GM18520 (cell line): Measurements from ENCODE around the gene PGBD1.

Source experiments
- ATAC-seq: cut with Tn5 transposase; IDR thresholded peaks from one replicate; pipeline ENCODE4 v1.9.1; 2021; ENCODE audit not compliant: unreplicated experiment

PGBD1 gene

DNA sequence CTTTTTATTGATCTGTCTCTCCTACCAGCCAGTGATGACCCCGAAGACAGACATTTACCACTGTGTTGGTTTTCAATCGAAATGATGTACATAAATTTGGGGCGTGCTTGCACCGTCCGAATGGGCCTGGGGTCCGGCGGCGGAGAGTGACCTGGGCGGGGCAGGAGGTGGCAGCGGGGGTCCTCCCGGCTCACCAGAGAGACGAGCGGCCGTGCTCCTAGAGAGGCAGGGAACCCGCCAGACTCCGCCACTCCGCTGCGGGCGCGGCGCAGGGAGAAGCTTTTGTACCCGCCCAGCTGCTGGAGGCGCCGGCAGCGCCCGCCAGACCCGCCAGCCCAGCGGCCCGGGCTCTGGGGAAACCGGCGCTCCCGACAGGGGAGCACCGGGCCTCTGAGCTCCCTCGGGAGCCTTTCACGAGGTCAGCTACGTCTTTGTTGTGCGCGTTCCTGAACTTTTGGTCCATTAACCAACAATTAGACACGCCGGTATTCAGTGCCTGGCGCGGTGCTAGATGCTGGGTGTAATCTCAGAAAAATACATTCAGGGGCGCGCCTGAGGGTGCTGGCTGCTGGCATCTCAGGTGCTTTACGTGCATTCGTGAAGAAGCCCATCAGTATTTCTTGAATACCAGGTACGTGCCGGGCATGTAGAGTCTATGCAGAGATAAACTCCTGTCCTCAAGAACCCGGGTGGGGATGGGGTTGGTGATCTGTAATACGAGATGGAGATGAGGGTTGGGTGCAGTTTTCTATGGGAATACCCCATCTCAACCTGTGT, at the start of gene PGBD1:
TSS of gene PGBD1 (plus strand) at position 285 of the 777 bp plus-strand sequence. CDS start 2,242 bp downstream, outside the sequence.
- no peak for ATAC-seq

DNA sequence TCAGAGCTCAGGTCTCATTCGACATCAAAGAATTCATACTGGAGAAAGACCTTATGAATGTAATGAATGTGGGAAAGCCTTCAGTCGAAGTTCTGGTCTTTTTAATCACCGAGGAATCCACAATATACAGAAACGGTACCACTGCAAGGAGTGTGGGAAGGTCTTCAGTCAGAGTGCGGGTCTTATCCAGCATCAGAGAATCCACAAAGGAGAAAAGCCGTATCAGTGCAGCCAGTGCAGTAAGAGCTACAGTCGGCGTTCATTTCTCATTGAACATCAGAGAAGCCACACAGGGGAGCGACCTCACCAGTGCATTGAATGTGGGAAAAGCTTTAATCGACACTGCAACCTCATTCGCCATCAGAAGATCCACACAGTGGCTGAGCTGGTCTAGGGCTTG, 48.6 kb upstream of the PGBD1 start:
- no peak for ATAC-seq

DNA sequence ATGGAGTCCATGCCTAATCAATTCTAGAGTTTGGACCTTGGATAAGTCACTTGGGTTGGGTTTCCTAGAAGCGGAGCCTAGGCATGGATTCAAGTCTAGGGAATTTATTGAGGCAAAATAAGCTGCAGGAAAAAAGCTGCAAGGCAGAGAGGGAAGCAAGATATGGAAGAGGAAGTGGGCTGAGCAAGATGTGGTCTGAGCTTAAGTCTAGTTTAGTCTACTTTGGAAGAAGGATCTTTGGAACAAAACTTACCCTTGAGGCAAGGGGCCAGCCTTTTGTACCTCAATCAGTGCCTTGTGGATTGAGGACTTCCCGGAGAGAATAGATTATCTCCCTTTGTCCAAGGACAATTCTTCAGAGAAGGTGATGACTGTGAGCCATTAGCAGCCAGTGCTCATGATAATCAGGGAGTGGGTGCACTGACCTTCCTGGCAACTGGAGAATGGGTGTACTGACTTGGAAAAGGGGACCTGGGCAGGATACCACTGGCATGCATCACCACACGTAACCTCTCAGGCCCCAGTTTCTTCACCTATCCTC, 45.4 kb upstream of the PGBD1 start:
- no peak for ATAC-seq

DNA sequence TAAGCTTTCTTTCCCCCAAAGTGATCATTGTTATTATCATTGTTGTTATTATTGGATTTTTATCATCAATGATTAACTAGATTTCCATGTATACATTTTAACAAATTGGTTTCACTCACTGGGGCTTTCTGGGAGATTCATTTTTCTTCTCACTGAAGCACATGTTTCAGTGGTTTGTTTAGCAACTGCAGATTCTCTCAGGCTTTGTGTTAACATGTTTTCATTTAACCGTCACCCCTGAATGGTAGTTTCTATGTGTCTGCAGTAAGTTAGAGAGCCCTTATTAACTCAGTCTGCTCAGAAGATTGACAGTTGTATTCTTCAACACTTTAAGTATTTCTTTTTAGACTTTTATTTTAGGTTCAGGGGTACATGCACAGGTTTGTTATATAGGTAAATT, 41.7 kb upstream of the PGBD1 start:
- no peak for ATAC-seq

DNA sequence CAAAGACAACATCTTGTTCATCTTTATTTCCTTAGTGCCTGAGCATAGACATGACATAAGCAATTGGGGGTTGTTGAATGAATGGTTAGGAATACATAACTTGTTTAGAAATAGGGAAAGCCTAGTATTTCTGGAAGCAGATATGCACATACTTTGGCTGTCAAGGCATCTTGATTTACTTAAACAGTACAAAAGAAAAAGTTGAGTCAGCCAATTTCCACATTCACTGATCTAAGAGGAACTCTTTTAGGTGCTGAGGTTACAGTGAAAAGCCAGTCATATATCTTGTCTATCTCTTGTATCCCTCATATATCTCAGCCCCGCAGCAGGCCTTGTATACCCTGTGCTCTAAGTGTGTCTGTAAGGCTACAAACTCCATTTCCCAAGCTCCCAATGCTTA, 40.9 kb upstream of the PGBD1 start:
- ATAC-seq = no peak

- no peak for ATAC-seq
These were observed 37.4 kb upstream of the PGBD1 start for GRCh38 chr6:28243946-28244345.

DNA sequence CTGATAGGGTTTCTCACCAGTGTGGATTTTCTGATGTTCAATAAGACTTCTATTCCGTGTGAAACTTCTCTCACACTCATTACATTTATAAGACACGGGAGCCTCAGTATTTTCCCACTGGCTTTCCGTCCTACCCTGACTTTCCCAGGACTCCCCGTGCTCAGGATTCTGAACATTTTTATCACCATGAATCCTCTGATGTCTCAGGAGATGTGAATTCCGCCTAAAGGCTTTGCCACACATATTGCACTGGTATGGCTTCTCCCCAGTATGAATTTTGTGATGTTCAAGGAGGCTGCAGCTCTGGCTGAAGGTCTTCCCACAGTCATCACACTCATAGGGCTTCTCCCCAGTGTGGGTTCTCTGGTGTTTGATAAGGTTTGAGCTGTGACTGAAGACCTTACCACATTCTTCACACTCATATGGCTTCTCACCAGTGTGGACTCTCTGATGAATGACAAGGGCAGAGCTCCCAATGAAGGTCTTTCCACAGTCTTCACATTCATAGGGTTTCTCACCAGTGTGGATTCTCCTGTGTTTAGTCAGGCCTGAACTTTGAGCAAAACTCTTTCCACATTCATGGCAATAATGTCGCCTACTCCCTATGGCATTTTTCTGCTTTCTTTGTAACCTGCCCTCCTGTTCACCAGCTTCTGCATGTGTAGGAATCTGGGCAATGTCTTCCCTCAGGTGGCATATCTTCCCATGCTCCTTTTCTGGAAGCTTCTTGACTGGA, 36.0 kb upstream of the PGBD1 start:
- ATAC-seq = no peak

DNA sequence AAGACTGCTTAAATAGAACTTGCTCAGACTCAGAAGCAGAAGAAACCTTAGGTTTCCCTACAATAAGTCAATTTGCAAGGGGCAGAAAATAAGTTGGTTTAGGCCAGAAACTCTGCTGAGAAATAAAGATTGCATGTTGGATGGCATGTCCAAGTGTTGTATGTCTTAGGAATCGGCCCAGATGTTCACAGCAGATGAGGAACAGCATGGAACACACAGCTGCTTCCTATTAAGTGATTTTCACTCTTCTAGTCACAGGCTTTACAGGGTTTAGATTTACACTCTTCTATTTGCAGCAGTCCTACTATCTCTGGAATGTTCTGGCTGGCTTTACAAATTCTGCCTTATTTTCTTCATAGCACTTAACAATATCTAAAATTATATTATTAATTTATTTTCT, 32.5 kb upstream of the PGBD1 start:
- no peak for ATAC-seq

DNA sequence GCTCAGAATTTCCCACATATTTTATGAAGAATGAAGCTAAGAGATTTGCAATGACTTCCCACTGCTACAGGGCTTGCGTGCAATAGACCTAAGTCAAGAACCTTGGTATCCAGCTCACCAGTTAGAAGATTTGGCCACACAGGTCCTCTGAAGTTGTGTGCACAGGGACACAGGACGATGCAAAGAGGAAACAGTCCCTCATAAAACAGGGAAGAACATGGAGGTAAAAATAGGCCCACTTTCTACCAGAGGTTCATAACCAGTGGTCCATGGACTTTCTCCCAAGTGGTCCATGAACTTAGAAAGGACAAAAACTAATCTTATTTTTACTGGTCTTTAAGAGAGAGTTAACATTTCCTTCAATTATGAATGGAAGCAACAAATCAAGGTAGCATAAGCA, 30.6 kb upstream of the PGBD1 start:
- no peak for ATAC-seq

GRCh38 chr6:28251661-28252008, 29.7 kb upstream of the PGBD1 start:
- ATAC-seq = no peak

DNA sequence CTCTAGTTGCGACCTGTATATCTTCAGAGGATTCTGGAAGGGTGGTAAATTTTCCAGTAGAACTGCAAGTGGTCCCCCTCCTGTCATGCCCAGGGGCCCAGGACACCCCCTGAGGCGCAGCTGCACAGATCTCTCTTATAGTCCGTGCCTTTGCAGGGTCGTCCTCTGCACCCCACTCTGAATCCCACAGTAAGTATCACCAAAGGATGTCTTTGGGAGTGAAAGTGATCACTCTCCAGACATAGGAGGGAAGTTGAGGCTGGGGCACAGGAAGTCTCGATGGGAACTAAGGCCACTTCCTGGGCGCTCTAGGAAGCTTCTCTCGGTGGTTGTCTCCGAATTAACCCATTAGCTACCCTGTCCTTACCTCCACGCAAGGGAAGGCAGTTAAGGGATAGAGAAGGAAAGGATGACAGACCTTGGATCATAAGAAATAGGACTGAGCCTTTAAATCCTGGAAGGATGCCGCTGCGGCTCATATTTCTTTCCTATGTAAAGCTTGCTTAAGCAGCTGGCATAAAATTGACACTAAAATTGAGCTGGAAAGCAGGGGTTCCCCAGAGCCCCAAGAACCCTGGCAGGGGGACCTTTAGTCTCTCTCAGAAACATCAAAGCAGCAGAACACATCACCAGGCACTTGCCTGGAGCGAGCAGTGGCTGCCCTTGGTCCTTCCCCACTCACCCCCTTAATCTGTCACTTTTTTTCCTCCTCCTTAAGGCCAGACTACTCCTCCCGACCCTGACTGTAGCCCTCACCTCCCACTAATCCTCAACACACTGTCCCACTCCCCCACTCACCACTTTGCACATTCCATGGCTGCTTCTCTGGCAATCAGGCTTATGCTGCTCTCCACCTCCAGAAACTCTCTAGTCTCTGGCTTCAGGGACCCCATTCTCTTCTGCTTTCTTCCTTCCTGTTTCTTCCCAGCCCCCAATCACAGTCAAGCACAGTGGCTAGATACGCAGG, 29.1 kb upstream of the PGBD1 start, which contains the start of gene ZKSCAN4:
TSS of gene ZKSCAN4 (minus strand) at position 261 of the 967 bp plus-strand sequence. CDS start 289 bp downstream, outside the sequence.
- ATAC-seq = no peak

- no peak for ATAC-seq
These were observed 27.3 kb upstream of the PGBD1 start for GRCh38 chr6:28254121-28254519.

DNA sequence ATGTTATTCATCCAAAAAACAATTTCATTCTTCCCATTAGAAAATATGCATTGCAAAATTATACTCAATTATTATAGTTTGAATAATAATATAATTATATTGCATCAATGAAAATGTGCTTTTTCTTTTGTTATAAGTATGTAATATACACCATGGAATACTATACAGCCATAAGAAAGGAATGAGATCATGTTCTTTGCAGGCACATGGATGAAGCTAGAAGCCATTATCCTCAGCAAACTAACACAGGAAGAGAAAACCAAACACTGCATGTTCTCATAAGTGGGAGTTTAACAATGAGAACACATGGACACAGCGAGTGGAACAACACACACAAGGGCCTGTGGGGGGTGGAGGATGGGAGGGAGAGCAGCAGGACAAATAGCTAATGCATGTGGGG, 24.3 kb upstream of the PGBD1 start:
- ATAC-seq = no peak

DNA sequence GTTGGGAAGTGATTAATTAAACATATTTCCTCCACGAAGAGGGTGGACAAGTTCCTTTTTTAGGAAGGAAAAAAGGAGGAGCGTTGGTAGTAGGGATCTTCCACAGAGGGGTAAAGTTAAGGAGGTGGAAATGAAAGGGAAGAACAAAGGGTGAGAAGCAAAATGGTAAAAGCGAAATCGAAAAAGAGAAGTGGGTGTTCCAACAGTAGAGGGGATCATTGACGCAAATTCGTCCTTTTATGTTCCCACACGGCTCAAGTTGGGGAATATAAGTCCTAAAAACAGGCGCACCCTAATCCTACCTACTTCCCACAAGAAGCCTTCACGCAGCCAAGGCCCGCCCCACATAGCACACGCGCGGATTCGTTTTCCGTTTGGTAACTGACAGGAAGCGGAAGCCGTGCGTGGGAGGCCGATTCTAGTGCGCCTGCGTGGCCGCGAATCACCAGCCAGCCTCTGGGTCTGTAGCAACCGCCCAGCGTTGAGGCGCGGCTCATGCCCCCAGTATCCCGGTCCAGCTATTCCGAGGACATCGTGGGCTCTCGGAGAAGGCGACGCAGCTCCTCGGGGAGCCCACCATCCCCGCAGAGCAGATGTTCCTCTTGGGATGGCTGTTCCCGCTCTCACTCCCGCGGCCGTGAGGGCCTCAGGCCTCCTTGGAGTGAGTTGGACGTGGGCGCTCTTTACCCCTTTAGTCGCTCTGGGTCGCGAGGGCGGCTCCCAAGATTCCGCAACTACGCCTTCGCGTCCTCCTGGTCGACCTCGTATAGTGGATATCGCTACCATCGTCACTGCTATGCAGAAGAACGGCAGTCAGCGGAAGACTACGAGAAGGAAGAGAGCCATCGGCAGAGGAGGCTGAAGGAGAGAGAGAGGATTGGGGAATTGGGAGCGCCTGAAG, 22.2 kb upstream of the PGBD1 start, which contains the start of gene NKAPL:
TSS of gene NKAPL (plus strand) at position 421 of the 901 bp plus-strand sequence. CDS start at position 496, 75 bp downstream.
- no peak for ATAC-seq

DNA sequence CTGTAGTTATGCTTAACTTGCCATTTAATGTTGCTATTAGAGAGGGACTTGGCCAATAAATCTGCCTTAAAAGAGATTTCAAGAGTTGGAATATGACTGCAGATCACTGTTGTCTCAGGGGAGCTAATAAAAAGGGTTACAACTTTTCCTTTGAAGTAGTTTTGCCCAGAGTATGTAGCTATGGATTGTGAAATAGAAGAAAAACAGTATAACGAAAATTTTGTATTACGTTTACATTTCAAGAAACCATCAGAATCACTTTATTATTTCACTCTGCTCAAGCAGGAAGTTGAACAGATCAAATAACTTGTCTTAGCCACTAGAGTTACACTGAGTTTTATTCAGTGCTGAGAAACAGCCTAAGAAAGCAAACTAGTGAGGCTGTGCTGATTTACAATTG, 17.4 kb upstream of the PGBD1 start:
- no peak for ATAC-seq

- no peak for ATAC-seq
These were observed 16.5 kb upstream of the PGBD1 start for GRCh38 chr6:28264834-28265401.

- no peak for ATAC-seq
These were observed 14.8 kb upstream of the PGBD1 start for GRCh38 chr6:28266563-28266961.

GRCh38 chr6:28266962-28267694, 14.2 kb upstream of the PGBD1 start, which contains the start of gene ZSCAN26:
Gene ZSCAN26, plus strand, starts transcription at chr6:28267143. Its CDS starts 4,777 bp downstream, at chr6:28271920.
- peak; percentile 72 for ATAC-seq

DNA sequence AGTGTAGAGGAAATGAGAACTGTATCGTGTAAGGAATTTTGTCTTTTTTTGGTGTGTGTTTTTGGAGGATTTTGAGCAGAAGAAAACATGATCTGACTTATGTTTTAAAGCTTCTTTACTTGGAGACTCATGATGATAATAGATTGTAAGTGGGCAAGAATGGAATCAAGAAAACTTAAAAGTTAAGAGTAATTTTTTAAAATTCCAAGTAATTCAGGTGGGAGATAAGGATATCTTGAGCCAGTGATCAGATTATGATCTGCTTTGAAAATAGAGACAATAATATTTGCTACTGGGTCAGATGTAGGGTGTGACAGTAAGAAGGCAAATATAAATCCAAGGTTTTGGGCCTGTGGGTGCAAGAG, 13.7 kb upstream of the PGBD1 start:
- no peak for ATAC-seq
